ENCODE results near the gene CKB.
"Not testable (repeated sequence)": the region's sequence is repeated elsewhere in the genome, so short reads cannot be mapped to it uniquely, and the experiment has no call there.

Gene CKB

GRCh38 chr14:103527408-103528145 lies 4.9 kb upstream of the CKB start:
- no peak for DNase-seq (ENCODE audit: low read depth in 1 of 2, low spot score in 1 of 2)

- no peak for DNase-seq (ENCODE audit: low read depth in 1 of 2, low spot score in 1 of 2)
Observed at GRCh38 chr14:103526914-103527248, 4.3 kb upstream of the CKB start.

- no peak for DNase-seq (ENCODE audit: low read depth in 1 of 2, low spot score in 1 of 2)
Observed at GRCh38 chr14:103526247-103526913, 3.8 kb upstream of the CKB start.

GRCh38 chr14:103525430-103526246 lies 3.0 kb upstream of the CKB start:
- DNase-seq (ENCODE audit: low read depth in 1 of 2, low spot score in 1 of 2), result not testable (repeated sequence)

GRCh38 chr14:103524002-103524935 lies 1.6 kb upstream of the CKB start:
- no peak for DNase-seq (ENCODE audit: low read depth in 1 of 2, low spot score in 1 of 2)

- DNase-seq (ENCODE audit: low read depth in 1 of 2, low spot score in 1 of 2), result no peak
Observed at GRCh38 chr14:103523575-103523954, 935 bp upstream of the CKB start.

- no peak for DNase-seq (ENCODE audit: low read depth in 1 of 2, low spot score in 1 of 2)
Observed at GRCh38 chr14:103521951-103522563, 573 bp downstream of the CKB start.

- DNase-seq (ENCODE audit: low read depth in 1 of 2, low spot score in 1 of 2), result no peak
Observed at GRCh38 chr14:103521438-103521950, 1.1 kb downstream of the CKB start.

- DNase-seq (ENCODE audit: low read depth in 1 of 2, low spot score in 1 of 2), result no peak
Observed at GRCh38 chr14:103520657-103521437, 1.8 kb downstream of the CKB start.

GRCh38 chr14:103520269-103520656 lies 2.4 kb downstream of the CKB start:
- no peak for DNase-seq (ENCODE audit: low read depth in 1 of 2, low spot score in 1 of 2)

GRCh38 chr14:103519837-103520212 lies 2.8 kb downstream of the CKB start:
- DNase-seq (ENCODE audit: low read depth in 1 of 2, low spot score in 1 of 2), result no peak

- DNase-seq (ENCODE audit: low read depth in 1 of 2, low spot score in 1 of 2), result no peak
Observed at GRCh38 chr14:103519043-103519836, 3.4 kb downstream of the CKB start.

GRCh38 chr14:103518422-103519042 lies 4.1 kb downstream of the CKB start:
- no peak for DNase-seq (ENCODE audit: low read depth in 1 of 2, low spot score in 1 of 2)

- no peak for DNase-seq (ENCODE audit: low read depth in 1 of 2, low spot score in 1 of 2)
Observed at GRCh38 chr14:103517721-103518421, 4.8 kb downstream of the CKB start.

GRCh38 chr14:103517174-103517566 lies 5.5 kb downstream of the CKB start:
- no peak for DNase-seq (ENCODE audit: low read depth in 1 of 2, low spot score in 1 of 2)

GRCh38 chr14:103516426-103517173 lies 6.0 kb downstream of the CKB start:
- DNase-seq (ENCODE audit: low read depth in 1 of 2, low spot score in 1 of 2), result no peak

Data from activated CD4-positive, alpha-beta T cell treated with anti-CD3 and anti-CD28 coated beads, Interleukin-2, amount 50 U/mL, for 24 hours (primary cell).